Measurements from ENCODE around the gene GAPT.

The GAPT gene

DNA sequence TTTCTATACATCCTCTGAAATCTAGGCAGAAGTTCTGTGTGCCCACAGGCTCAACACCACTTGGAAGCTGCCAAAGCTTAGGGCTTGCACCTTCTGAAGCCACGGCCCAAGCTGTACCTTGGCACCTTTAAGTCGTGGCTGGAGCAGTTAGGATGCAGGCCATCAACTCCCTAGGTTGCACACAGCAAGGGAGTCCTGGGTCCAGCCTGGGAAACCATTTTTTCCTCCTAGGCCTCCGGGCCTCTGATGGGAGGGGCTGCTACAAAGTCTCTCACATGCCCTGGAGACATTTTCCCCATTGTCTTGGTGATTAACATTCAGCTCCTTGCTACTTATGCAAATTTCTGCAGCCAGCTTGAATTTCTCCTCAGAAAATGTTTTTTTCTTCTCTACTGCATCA, 15.8 kb upstream of the GAPT start:
- no peak for ATAC-seq
- no peak for TF ChIP-seq GLIS3 (CRISPR knock-in tag; IDR thresholded peaks at IDR 0.05)

DNA sequence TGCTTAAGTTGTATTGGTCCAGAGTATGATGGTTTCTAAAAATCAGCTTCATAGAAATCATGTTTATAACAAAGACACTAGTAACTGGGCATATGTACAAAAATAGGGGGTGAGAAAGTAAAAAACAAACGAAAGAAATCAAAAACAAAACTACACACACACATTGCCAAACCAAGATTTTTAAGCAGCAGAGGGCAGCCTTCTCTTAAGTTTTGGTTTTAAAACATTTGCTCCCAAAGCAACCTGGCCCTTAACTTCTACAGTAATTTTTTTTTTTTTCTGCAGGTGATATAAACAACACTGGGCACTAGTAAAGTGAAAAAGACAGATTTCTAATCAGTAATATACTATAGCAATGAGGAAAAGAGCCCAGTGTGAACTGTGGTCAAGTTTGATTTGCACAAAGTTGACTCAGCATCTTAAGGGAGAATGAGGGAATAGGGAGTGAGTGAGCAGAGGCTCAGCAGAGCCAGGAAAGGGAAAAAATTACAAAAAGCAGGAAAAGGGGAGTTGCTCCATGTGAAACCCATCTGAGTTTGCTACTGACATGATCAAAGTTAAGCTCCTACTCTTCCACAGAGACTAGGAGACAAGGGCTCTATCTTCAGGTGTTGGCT, 13.4 kb upstream of the GAPT start:
- no peak for TF ChIP-seq ZNF565 (CRISPR knock-in tag; conservative IDR thresholded peaks at IDR 0.05; ENCODE audit: low read depth)
- TF ChIP-seq, protein P1, sequence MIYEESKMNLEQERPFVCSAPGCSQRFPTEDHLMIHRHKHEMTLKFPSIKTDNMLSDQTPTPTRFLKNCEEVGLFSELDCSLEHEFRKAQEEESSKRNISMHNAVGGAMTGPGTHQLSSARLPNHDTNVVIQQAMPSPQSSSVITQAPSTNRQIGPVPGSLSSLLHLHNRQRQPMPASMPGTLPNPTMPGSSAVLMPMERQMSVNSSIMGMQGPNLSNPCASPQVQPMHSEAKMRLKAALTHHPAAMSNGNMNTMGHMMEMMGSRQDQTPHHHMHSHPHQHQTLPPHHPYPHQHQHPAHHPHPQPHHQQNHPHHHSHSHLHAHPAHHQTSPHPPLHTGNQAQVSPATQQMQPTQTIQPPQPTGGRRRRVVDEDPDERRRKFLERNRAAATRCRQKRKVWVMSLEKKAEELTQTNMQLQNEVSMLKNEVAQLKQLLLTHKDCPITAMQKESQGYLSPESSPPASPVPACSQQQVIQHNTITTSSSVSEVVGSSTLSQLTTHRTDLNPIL (CRISPR knock-in tag; IDR thresholded peaks at IDR 0.05; ENCODE audit: low read depth) = no peak
- TF ChIP-seq TOX (CRISPR knock-in tag; IDR thresholded peaks at IDR 0.05; ENCODE audit: borderline replicate concordance) = no peak
- TF ChIP-seq ISL1 (CRISPR knock-in tag; IDR thresholded peaks at IDR 0.05) = no peak
- ATAC-seq = peak; percentile 48

- ATAC-seq = no peak
- TF ChIP-seq SNAI2 (CRISPR knock-in tag; IDR thresholded peaks at IDR 0.05) = no peak
- TF ChIP-seq ZC3H10 (CRISPR knock-in tag; IDR thresholded peaks at IDR 0.05) = no peak
- TF ChIP-seq ZNF8 (CRISPR knock-in tag; IDR thresholded peaks at IDR 0.05) = no peak
- no peak for TF ChIP-seq BACH2 (CRISPR knock-in tag; IDR thresholded peaks at IDR 0.05; ENCODE audit: borderline replicate concordance)
- no peak for TF ChIP-seq POU6F1 (CRISPR knock-in tag; IDR thresholded peaks at IDR 0.05; ENCODE audit: borderline replicate concordance, low read depth)
- TF ChIP-seq TSHZ2 (CRISPR knock-in tag; IDR thresholded peaks at IDR 0.05) = no peak
- TF ChIP-seq TCF4 (CRISPR knock-in tag; IDR thresholded peaks at IDR 0.05; ENCODE audit: borderline replicate concordance) = no peak
These were observed 10.1 kb upstream of the GAPT start for GRCh38 chr5:58481066-58481676.

DNA sequence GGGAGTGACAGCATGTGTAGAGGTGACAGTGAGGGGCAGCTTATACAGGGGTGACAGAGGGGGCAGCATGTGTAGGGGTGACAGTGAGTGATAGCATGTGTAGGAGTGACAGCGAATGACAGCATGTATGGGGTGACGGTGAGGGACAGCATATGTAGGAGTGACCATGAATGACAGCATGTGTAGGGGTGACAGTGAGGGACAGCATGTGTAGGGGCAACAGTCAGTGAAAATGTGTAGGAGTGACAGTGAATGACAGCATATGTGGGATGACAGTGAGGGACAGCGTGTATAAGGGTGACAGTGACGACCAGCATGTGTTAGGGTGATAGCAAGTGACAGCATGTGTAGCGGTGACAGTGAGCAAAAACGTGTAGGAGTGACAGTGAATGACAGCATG, 9.4 kb upstream of the GAPT start:
- ATAC-seq = no peak

DNA sequence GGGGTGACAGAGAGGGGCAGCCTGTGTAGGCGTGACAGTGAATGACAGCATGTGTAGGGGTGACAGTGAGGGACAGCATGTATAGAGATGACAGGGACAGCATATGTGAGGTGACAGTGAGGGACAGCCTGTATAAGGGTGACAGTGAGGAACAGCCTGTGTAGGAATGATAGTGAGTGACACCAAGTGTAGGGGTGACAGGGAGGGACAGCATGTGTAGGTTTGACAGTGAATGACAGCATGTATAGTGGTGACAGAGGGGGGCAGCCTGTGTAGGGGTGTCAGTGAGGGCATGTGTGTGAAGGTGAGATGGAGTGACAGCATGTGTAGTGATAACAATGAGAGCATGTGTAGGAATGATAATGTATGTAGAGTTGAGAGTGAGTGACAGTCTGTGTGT, 8.7 kb upstream of the GAPT start:
- TF ChIP-seq SNAI2 (CRISPR knock-in tag; IDR thresholded peaks at IDR 0.05) = no peak
- TF ChIP-seq CSDC2 (CRISPR knock-in tag; IDR thresholded peaks at IDR 0.05) = no peak
- TF ChIP-seq RARB (CRISPR knock-in tag; IDR thresholded peaks at IDR 0.05) = no peak
- TF ChIP-seq ZFP30 (CRISPR knock-in tag; IDR thresholded peaks at IDR 0.05) = no peak
- TF ChIP-seq OSR1 (CRISPR knock-in tag; IDR thresholded peaks at IDR 0.05) = no peak
- TF ChIP-seq ISL1 (CRISPR knock-in tag; IDR thresholded peaks at IDR 0.05) = no peak
- TF ChIP-seq TCF4 (CRISPR knock-in tag; IDR thresholded peaks at IDR 0.05; ENCODE audit: borderline replicate concordance) = no peak
- no peak for TF ChIP-seq ZNF565 (CRISPR knock-in tag; conservative IDR thresholded peaks at IDR 0.05; ENCODE audit: low read depth)
- ATAC-seq = no peak

More for the DNA sequence above, 9.4 kb upstream of the GAPT start:
- no peak for TF ChIP-seq OSR1 (CRISPR knock-in tag; IDR thresholded peaks at IDR 0.05)
- TF ChIP-seq ZFP3 (CRISPR knock-in tag; IDR thresholded peaks at IDR 0.05) = no peak
- no peak for TF ChIP-seq SNAI2 (CRISPR knock-in tag; IDR thresholded peaks at IDR 0.05)

- no peak for ATAC-seq
- TF ChIP-seq POU6F1 (CRISPR knock-in tag; IDR thresholded peaks at IDR 0.05; ENCODE audit: borderline replicate concordance, low read depth) (no peak), PPARA (CRISPR knock-in tag; IDR thresholded peaks at IDR 0.05; ENCODE audit: borderline replicate concordance) (no peak)
These were observed 6.7 kb upstream of the GAPT start for GRCh38 chr5:58484505-58484904.
